GM19468 (cell line): ENCODE results near the gene PHACTR3.
"Not testable (repeated sequence)": the region's sequence is repeated elsewhere in the genome, so short reads cannot be mapped to it uniquely, and the experiment has no call there.

Experiments used
- ATAC-seq: cut with Tn5 transposase; IDR thresholded peaks from one replicate; pipeline ENCODE4 v1.9.1; 2021; ENCODE audit warnings: mild to moderate bottlenecking, moderate library complexity, moderate number of reproducible peaks; ENCODE audit not compliant: unreplicated experiment; ENCODE audit errors: extremely low read depth

Gene PHACTR3

GRCh38 chr20:59603781-59604541, at the start of gene PHACTR3:
TSS of gene PHACTR3 (plus strand) at chr20:59604540. CDS start at chr20:59605015, 475 bp downstream.
- no peak for ATAC-seq

DNA sequence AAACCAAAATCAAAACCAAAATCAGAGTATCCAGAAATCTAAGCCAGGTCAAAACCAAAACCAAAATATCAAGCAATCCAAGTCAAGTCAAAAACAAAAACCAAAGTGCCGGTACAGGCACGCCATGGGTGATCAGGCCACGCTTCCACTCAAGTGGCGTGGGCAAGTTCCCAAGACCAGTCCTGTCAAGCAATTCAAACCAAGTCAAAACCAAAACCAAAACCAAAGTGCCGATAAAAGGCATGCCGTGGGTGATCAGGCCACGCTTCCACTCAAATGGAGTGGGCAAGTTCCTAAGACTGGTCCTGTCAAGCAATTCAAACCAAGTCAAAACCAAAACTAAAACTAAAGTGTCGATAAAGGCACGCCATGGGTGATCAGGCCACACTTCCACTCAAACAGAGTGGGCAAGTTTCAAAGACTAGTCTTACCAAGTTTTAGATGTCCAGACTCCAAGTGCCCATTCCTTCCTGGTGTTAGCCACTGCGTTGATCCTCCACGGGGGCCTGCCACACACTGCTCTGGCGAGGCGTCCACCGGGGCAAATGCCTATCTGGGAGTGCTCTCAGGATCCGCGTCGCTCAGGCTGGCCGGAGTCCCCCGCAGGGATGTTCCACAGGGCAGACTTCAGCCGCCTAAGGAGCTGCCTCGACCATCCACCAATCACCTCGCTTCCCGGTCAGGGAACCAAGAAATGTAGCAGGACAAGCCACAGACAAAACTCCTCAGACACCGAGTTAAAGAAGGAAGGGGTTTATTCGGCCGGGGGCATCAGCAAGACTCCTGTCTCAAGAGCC, 46.4 kb upstream of the PHACTR3 start:
- ATAC-seq: not testable (repeated sequence)

- ATAC-seq: no peak
These were observed 45.1 kb upstream of the PHACTR3 start for GRCh38 chr20:59559024-59559817.

DNA sequence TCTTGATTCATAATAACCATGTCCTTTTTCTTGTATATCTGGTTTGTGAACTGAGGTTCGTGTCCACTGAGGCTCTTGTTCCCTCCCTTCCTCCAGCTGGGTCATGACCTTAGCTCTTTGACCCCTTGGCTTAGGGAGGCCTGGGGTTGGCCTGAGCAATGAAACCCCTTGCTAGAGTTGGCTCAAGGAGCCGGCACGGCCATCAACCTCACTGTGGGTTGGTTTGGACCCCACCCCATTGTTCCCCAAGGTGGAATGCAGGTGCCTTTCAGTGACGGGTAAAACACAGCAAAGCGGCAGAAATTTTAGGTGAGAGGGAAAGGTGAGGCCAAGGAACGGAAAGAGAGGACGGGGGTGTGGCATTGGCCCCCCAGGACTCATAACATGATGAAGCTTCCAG, 44.5 kb upstream of the PHACTR3 start:
- no peak for ATAC-seq

DNA sequence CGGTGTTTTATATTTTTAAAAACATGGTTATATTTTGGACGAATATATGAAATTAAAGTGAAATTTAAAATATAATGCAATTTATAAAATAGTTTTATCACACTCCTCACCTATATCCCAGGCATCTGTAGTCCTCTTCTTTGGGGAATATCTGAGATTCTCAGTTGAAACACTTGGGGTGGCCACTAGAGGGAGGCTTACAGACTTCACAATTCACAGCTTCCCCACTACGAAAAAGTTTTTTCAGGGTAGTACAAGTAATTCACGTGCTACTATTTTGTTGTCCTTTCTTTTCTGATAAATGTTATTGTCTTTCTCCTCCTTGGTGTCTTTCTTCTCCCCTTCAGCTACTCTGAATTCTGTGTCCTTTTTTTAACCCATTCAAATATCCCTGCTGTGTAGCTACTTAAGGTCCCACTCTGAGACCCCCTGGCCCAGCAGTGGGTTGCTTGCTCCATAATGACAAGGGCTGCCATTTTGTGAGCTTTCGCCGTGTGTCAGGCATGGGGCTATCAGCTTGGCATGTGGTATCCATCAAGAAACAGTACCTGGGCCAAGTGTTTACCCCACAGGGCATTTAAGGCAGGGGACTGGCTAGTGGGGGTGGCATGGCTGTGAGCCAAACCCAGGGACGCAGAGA, 43.6 kb upstream of the PHACTR3 start:
- ATAC-seq: no peak

DNA sequence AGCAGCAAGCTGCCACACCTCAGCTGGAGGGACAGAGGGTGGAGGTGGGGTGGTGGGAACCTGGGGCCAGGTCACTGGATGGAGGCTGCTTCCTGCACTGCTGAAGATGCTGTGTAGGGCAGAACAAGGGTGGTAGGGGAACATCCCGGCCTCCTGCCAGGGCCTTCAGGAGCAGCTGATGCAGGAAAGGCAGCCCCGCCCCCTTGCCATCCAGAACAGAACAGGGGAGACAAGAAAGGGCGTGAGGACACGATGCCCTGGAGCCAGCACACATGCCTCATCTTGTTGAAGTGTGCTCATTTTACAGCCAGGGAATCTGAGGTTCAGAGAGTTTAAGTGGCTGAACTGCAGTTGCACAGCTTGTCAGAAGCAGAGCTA, 43.1 kb upstream of the PHACTR3 start:
- ATAC-seq: no peak

DNA sequence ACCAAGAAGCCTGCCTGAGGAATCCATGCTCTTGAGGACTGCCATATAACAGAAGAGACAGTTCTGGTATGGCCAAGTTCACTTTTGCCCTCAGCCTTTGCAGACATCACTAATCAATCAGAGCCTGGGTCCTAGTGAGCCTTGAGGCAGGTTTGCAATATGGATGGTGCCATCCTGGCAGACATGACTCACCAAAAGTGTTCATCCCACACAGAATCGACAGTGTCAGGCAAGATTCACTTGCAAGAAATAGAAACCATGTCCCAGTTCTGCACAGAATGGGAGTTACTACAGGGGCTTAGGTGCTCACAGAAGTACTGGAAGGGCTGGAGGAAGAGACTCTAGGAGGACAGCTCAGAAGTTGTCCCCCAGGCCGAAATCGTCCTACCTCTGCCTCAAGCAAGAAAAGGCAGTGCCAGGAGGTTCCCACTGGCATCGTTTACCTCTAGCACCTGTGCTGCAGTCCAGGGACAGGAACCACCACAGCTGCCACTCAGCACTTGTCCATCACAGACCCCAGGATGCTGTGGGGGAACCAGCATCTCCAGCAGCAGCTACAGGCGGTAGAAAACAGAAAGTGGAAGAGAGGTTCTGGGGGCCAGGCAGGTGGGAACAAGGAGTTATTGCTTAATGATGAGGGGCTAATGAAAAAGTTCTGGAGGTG, 42.6 kb upstream of the PHACTR3 start:
- no peak for ATAC-seq

DNA sequence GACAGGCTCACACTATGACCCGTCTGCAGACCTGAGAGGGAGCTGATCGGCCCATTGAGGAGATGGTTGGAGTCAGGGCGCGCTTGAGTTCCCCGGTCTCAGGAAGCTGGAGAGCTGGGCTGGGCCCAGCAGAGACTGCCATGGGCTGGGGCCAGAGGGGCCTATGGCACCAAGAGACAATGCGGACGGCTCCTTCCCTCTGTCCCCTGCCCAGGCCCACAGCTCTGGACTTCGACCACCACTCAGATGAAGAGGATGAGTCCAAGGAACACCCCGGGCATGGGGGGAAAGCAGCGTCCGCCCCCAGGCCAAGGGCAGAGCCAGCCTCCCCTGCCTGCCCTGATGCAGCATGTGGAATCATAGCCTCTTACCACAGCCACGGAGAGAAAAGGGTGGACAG, 40.2 kb upstream of the PHACTR3 start:
- no peak for ATAC-seq

GRCh38 chr20:59564943-59565342, 39.4 kb upstream of the PHACTR3 start:
- ATAC-seq: no peak

- ATAC-seq: no peak
These were observed 38.4 kb upstream of the PHACTR3 start for GRCh38 chr20:59565768-59566461.

- no peak for ATAC-seq
These were observed 37.5 kb upstream of the PHACTR3 start for GRCh38 chr20:59566631-59567524.

DNA sequence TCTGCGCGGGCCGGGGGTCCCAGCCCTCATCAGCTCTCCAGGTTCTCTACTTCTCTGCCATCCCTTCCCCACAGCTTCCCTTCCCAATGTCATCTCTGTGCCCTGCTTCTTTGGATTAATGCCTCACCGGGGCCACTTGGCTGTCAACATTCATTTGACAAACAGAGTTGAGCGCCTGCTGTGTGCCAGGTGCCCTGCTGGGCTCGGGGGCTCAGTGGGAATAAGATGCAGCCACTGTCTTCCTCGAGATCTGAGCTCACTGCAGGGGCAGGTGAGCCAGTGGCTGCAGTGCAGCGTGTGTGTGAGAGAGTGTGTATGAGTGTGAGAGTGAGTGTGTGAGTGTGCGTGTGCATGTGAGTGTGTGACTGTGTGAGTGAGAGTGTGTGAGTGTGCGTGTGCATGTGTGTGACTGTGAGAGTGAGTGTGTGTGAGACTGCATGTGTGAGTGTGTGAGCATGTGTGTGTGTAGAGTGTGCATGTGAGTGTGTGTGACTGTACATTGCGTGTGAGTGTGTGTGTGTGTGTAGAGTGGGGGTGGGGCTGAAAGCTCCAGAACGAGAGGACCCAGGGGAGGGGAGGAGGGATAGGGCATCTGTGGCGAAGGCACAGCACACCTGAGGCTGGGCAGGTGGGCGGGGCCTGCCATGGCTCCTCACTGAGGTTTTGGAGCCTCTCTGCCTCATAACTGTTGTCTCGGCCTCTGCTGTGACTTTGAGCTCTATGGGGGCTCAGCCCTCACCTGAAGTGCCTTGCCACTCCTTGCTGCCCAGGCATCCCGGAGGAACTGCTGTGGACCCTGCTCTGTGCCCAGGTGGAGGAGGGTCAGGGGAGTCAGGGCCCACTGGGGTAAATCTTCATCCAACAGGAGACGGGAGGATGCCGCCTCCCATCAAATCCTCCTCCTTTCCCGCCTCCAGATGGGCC, 36.5 kb upstream of the PHACTR3 start:
- no peak for ATAC-seq

DNA sequence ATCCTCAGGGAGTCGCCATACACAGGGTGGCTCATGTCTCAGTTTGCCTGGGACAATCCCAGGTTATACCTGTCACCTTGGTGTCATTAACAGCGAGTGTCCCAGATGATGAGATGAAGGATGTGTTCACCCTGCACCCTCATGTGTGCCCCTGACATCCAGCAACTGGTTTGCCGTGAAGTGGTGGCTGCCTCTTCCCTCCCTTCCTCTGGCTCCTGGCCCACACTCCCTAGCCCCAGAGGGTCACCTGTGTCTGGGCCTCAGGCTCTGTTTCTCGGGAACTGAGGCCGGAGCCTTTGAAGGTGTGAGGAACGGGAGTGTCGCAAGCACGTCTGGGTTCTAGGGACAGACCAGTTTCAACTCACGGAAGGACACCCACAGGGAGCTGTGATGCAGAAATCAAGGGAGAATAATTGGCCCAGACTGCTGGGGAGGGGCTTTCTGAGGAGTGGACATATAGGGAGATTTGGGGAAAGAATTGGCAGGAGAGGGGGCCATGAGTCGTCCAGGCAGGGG, 35.8 kb upstream of the PHACTR3 start:
- ATAC-seq: no peak

GRCh38 chr20:59569305-59569704, 35.0 kb upstream of the PHACTR3 start:
- ATAC-seq: no peak

DNA sequence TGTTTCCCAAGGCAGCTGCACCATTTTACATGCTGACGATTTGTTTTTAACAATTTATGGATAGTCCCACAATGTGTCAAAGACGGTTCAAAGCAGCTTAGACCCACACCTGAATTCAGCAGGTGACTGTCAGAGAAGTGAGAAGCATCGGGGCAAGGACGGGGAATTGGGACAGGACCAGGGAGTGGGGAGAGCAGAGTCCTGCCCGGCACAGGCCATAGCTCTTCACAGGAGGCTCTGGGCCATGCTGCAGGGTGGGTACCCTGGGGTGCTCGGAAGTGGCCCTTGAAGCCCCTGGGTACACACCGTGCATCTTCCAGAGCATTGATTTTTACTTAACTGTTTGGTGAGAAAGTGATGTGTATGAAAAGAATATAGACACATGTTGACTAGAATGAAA, 33.2 kb upstream of the PHACTR3 start:
- no peak for ATAC-seq

- no peak for ATAC-seq
These were observed 32.6 kb upstream of the PHACTR3 start for GRCh38 chr20:59571551-59572314.
